SK-N-MC (cell line): Measurements from ENCODE around the gene CHP1.

Experiments used
- EZH2 ChIP-seq: fragments of 200-600 bp; sonication (generic); IDR thresholded peaks from one replicate; pipeline ENCODE4 v1.6.1; 2017; ENCODE audit warnings: antibody characterized with exemption
- POLR2AphosphoS5 ChIP-seq: IDR thresholded peaks from 2 replicates; pipeline ENCODE4 v1.6.1; 2012; ENCODE audit warnings: mild to moderate bottlenecking, low read depth, low read length, borderline replicate concordance

- TF ChIP-seq EZH2 (no peak), POLR2AphosphoS5 (no peak)
These were observed 7.0 kb downstream of the CHP1 start for GRCh38 chr15:41238100-41238499.
